SU-DHL-6 (cell line): ENCODE results near the gene RPL18.

Source experiments
- H2AFZ ChIP-seq: fragments of 200-600 bp; sonication (generic); 2 replicates; pipeline ENCODE4 v1.6.1; 2014; ENCODE audit warnings: low read depth, mild to moderate bottlenecking, moderate library complexity, mixed read lengths, antibody characterized with exemption, low read length; ENCODE audit not compliant: severe bottlenecking
- H3F3A ChIP-seq: fragments of 200-600 bp; shearing (Covaris generic); 2 replicates; pipeline ENCODE4 v1.6.0; 2016; ENCODE audit warnings: antibody characterized with exemption, mild to moderate bottlenecking; ENCODE audit not compliant: insufficient read depth
- H3K27ac ChIP-seq: fragments of 200-600 bp; sonication (generic); 2 replicates; pipeline ENCODE4 v1.5.1; 2016; ENCODE audit warnings: low read depth, mild to moderate bottlenecking, low read length, moderate library complexity, mixed read lengths
- H3K27me3 ChIP-seq: fragments of 200-600 bp; sonication (generic), shearing (Covaris generic); 2 replicates; pipeline ENCODE4 v1.6.0; 2014; ENCODE audit warnings: mild to moderate bottlenecking, low read length
- H3K36me3 ChIP-seq: fragments of 200-600 bp; sonication (generic); 2 replicates; pipeline ENCODE4 v1.6.1; 2014; ENCODE audit warnings: mild to moderate bottlenecking, low read length, mixed read lengths
- H3K4me2 ChIP-seq: fragments of 300-600, 200-600 bp; shearing (Covaris generic), sonication (generic); 2 replicates; pipeline ENCODE4 v1.6.0; 2014; ENCODE audit warnings: low read length, low read depth, mild to moderate bottlenecking; ENCODE audit not compliant: poor library complexity, severe bottlenecking
- H3K4me3 ChIP-seq: fragments of 200-600 bp; sonication (generic); 2 replicates; pipeline ENCODE4 v1.5.1; 2014; ENCODE audit warnings: antibody characterized with exemption, low read length, mild to moderate bottlenecking, mixed read lengths; ENCODE audit not compliant: insufficient read depth, poor library complexity, severe bottlenecking
- H3K79me2 ChIP-seq: fragments of 200-600 bp; sonication (generic); 2 replicates; pipeline ENCODE4 v1.6.1; 2014; ENCODE audit warnings: mild to moderate bottlenecking, low read length, moderate library complexity; ENCODE audit not compliant: insufficient read depth
- H3K9ac ChIP-seq: fragments of 200-600 bp; sonication (generic); 2 replicates; pipeline ENCODE4 v1.7.0; 2014; ENCODE audit warnings: mild to moderate bottlenecking, low read length
- H3K9me2 ChIP-seq: fragments of 200-600 bp; sonication (generic); replicated peaks from 2 replicates; pipeline ENCODE4 v1.6.1; 2014; ENCODE audit warnings: low read length; ENCODE audit not compliant: insufficient read depth
- H3K9me3 ChIP-seq: fragments of 200-600 bp; sonication (generic); 2 replicates; pipeline ENCODE4 v1.6.1; 2014; ENCODE audit warnings: low read length, mixed read lengths; ENCODE audit not compliant: insufficient read depth
- H4K20me1 ChIP-seq: fragments of 200-600 bp; sonication (generic); 2 replicates; pipeline ENCODE4 v1.6.1; 2014; ENCODE audit warnings: low read depth, mild to moderate bottlenecking, antibody characterized with exemption, low read length, moderate library complexity, mixed read lengths
- EZH2phosphoT487 ChIP-seq: fragments of 200-600 bp; sonication (generic), shearing (Covaris generic); conservative IDR thresholded peaks from 2 replicates; pipeline ENCODE4 v1.6.1; 2018; ENCODE audit warnings: mild to moderate bottlenecking, antibody characterized with exemption, low read length, moderate library complexity, mixed read lengths
- TF ChIP-seq, protein P1 (sequence below): fragments of 200-600 bp; sonication (generic); IDR thresholded peaks from one replicate; pipeline ENCODE4 v1.5.1; 2017; ENCODE audit warnings: antibody characterized with exemption, mild to moderate bottlenecking, low read length, moderate library complexity; ENCODE audit not compliant: insufficient read depth, poor library complexity, severe bottlenecking

Gene RPL18

DNA sequence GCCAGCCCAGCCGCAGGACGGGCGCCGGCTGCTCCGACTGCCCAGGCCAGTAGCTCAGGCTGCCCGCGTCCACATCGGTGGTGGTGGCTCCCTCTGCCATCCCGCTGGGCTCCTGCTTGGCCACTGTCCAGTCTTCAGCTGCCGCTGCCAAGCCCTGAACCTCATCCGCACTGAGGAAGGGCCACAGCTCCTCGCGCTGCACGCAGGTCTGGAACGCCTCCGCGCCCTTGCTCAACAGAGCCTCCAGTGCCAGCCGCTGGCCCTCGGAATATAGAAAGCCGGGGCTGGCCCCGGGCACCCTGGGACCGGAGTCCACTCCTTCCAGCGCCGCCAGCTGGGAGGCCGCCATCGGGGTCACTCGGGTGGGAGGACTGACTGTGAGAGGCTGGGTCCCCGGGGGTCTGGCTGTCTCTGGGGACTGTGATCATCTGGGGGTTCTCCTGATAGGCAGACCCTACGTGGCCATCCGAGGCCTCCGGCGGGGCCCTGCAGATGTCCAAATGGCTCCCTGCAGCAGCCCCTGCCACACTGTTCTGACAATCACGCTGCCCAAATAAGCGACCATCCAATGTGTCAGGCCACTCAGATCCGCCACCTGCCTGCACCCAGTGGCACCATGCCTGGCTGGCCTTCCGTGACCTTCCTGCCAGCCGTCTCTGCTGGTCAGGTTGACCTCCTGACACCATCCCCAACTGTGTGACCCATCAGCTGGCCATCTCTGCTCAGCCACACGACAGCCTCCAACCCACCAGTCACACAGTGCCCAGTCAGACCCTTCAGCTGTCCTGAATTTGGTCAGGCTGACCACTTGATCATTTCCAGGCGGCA, 5.7 kb downstream of the RPL18 start:
- Histone ChIP-seq H3K27me3 (no peaks in the 10 kb centered on the region), H3F3A (peaks cover 15% of the 10 kb centered on the region), H3K4me2 (no peak overlapping the region), H3K9me2 (no peaks in the 10 kb centered on the region), H3K4me3 (no peak overlapping the region), H4K20me1 (peaks cover 14% of the 10 kb centered on the region), H3K9me3 (no peaks in the 10 kb centered on the region), H3K27ac (no peak overlapping the region), H3K36me3 (peaks cover 13% of the 10 kb centered on the region), H3K79me2 (peaks cover 23% of the 10 kb centered on the region), H2AFZ (no peak overlapping the region), H3K9ac (no peak overlapping the region)
- TF ChIP-seq, protein P1, sequence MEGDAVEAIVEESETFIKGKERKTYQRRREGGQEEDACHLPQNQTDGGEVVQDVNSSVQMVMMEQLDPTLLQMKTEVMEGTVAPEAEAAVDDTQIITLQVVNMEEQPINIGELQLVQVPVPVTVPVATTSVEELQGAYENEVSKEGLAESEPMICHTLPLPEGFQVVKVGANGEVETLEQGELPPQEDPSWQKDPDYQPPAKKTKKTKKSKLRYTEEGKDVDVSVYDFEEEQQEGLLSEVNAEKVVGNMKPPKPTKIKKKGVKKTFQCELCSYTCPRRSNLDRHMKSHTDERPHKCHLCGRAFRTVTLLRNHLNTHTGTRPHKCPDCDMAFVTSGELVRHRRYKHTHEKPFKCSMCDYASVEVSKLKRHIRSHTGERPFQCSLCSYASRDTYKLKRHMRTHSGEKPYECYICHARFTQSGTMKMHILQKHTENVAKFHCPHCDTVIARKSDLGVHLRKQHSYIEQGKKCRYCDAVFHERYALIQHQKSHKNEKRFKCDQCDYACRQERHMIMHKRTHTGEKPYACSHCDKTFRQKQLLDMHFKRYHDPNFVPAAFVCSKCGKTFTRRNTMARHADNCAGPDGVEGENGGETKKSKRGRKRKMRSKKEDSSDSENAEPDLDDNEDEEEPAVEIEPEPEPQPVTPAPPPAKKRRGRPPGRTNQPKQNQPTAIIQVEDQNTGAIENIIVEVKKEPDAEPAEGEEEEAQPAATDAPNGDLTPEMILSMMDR, result no peak
- no peak for TF ChIP-seq EZH2phosphoT487

DNA sequence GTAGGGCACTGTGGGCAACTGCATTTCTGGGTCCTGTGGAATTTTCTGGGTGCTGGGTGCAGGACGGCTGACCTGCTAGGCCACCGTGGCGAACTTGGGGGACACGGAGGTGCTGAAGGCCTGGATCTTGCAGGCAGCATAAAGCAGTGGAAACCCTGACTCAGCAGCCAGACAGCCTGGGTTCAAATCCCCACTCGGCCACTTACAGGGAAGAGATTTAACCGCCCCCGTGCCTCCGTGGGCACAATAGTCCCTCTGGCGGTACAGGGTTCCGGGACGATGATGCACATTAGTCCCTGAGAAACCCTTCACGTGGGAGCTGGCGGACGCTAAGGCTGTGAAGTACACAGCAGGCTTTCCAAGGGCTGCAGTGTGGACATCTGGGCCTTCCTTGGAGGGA, 7.1 kb downstream of the RPL18 start:
- H3K9ac ChIP-seq, result no peak overlapping the region
- peaks cover 3% of the 10 kb centered on the region; the same call in 1 of the 2 replicates for H3K36me3 ChIP-seq

DNA sequence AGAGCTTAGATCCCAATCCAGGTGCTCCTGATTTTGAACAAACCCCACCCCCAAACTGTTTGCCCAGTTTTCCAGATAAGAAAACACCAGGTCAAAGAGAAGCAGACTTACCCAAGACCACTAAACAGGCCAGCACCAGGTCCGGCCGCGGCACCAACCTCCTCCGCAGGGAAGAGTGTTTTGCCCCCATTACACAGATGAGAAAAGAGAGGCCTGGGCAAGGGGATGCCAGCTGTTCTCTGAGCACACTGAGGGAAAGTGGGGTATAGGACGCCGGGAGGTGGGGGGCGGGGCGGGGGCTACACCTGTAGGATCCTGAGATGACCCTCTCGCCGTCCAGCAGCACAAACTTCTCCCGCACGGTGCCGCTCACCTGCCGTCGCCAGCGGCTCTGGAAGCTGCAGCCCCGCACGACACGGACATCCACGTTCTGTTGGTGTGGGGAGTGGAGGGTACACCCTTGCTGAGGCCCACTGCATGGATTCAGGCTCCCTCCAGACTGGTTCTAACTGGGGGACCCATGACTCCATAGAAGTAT, 9.3 kb downstream of the RPL18 start:
- Histone ChIP-seq H3F3A (peaks cover 5% of the 10 kb centered on the region; the same call in 1 of the 2 replicates), H4K20me1 (no peaks in the 10 kb centered on the region), H3K4me2 (no peak overlapping the region), H3K9me3 (no peaks in the 10 kb centered on the region), H3K9me2 (no peaks in the 10 kb centered on the region), H3K9ac (no peak overlapping the region), H3K4me3 (no peak overlapping the region), H3K36me3 (no peaks in the 10 kb centered on the region), H2AFZ (no peak overlapping the region), H3K79me2 (no peaks in the 10 kb centered on the region), H3K27me3 (no peaks in the 10 kb centered on the region), H3K27ac (no peak overlapping the region)
- TF ChIP-seq, protein P1, result no peak

More for the DNA sequence above, 7.1 kb downstream of the RPL18 start:
- H3F3A ChIP-seq, result peaks cover 5% of the 10 kb centered on the region
- no peak overlapping the region for H3K4me2 ChIP-seq
- no peak overlapping the region for H3K4me3 ChIP-seq
- H3K27me3 ChIP-seq, result no peaks in the 10 kb centered on the region
- H4K20me1 ChIP-seq, result no peaks in the 10 kb centered on the region; the same call in 1 of the 2 replicates
- H3K9me2 ChIP-seq, result no peaks in the 10 kb centered on the region
- H3K9me3 ChIP-seq, result no peaks in the 10 kb centered on the region
- TF ChIP-seq EZH2phosphoT487, result no peak
- TF ChIP-seq, protein P1, result no peak
- H3K27ac ChIP-seq, result no peak overlapping the region
- no peak overlapping the region for H2AFZ ChIP-seq
- H3K79me2 ChIP-seq, result peaks cover 9% of the 10 kb centered on the region; the same call in 1 of the 2 replicates
